Transverse colon (tissue), 4 donors: Measurements from ENCODE around the gene MAPKAPK2.

Experiments used
- CTCF ChIP-seq, 5 experiments: fragments of 200-600 bp in 3 of 5; fragments of 450-650 bp in 2 of 5; sonication (generic) in 3 of 5; IDR thresholded peaks; 1 replicate in 2 of 5; 2 replicates in 3 of 5; pipeline ENCODE4 v1.5.1; 2016 to 2017; ENCODE audit warnings: antibody characterized with exemption in 5 of 5, inconsistent platforms in 3 of 5, mild to moderate bottlenecking in 2 of 5, moderate library complexity in 1 of 5
- EP300 ChIP-seq: sonication (generic); formaldehyde crosslinking; IDR thresholded peaks from one replicate; pipeline ENCODE4 v1.6.1; 2017; ENCODE audit warnings: antibody characterized with exemption, low read depth
- POLR2AphosphoS5 ChIP-seq, 3 donors: sonication (generic); formaldehyde crosslinking; IDR thresholded peaks; one replicate each; pipeline ENCODE4 v1.6.1; 2016; ENCODE audit warnings: antibody characterized with exemption in 3 of 3

- TF ChIP-seq CTCF (IDR thresholded peaks at IDR 0.05), result no peak
- no peak for TF ChIP-seq POLR2AphosphoS5 (IDR thresholded peaks at IDR 0.05)
- no peak for TF ChIP-seq EP300
These were observed 1.4 kb upstream of the MAPKAPK2 start for GRCh38 chr1:206683313-206683712.
